ENCODE measurements around the gene NTM.

DNA sequence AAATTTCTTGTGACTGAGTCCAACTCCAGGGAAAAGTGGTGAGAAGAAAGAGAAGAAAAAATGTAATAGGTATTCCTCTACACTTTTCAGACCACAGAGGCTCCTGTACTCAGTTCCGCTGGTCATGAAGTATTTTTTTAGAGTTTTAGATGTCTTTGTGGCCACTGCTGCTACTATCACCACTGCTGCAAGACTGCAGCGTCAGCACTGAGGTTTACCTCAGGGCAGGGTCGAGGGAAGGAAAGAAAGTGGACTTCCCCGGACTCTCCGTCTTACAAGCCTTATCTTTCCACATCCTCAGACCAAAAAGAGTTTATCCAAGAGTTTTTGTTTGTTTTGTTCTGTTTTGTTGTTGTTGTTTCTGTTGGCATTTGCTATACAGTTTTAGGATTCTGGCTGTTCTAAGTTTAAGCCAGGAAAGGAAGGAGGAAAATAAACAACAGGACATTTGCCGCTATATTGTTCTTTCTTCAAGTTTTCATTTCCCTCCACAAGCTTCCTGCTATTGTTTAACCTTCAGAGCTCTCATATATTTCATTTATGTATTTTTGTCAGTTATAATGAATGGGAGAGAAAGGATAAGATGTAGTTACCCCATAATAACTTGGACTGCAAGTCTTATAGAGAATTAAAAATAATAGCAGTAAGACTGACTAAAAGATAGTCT is 919.3 kb downstream of the NTM start:
- TF ChIP-seq POLR2AphosphoS5 (IDR thresholded peaks at IDR 0.05; ENCODE audit: low read depth, low read length) (no peak), FOSL1 (IDR thresholded peaks at IDR 0.05; ENCODE audit: low read depth) (no peak), EZH2 (IDR thresholded peaks at IDR 0.05) (no peak), CTCF (IDR thresholded peaks at IDR 0.05 in 2 of 3, conservative IDR thresholded peaks at IDR 0.05 in 1 of 3; ENCODE audit: borderline replicate concordance in 1 of 3, insufficient read depth in 1 of 3, low read depth in 2 of 3, low read length in 2 of 3) (no peak), TCF7L2 (IDR thresholded peaks at IDR 0.05; ENCODE audit: borderline replicate concordance, extremely low read depth, insufficient read depth, insufficient read length) (no peak), SRF (IDR thresholded peaks at IDR 0.05; ENCODE audit: low read depth) (no peak), POLR2A (IDR thresholded peaks at IDR 0.05; ENCODE audit: borderline replicate concordance, extremely low read depth, insufficient read depth, insufficient read length) (no peak), REST (IDR thresholded peaks at IDR 0.05; ENCODE audit: low read depth) (no peak), ATF3 (IDR thresholded peaks at IDR 0.05) (no peak), ZNF274 (IDR thresholded peaks at IDR 0.05; ENCODE audit: low read depth, low read length) (no peak), EZH2phosphoT487 (IDR thresholded peaks at IDR 0.05; ENCODE audit: borderline replicate concordance) (no peak), SP1 (IDR thresholded peaks at IDR 0.05; ENCODE audit: low read depth) (no peak), SIN3A (IDR thresholded peaks at IDR 0.05; ENCODE audit: low read depth) (no peak)

Data from HCT116 (cell line).